Measurements from ENCODE around the gene NDUFA8. TPM values are rescaled to one million over a fixed set of nuclear protein-coding genes. Genes with fewer than 3 reads are reported as not detected.

NDUFA8 gene
- total and polyA plus RNA-seq, 10 of the 15 experiments (the other 5 are each of a cell fraction or from before 2014, with no cell fraction given), result 44.9 to 159 (median 90.8) TPM

DNA sequence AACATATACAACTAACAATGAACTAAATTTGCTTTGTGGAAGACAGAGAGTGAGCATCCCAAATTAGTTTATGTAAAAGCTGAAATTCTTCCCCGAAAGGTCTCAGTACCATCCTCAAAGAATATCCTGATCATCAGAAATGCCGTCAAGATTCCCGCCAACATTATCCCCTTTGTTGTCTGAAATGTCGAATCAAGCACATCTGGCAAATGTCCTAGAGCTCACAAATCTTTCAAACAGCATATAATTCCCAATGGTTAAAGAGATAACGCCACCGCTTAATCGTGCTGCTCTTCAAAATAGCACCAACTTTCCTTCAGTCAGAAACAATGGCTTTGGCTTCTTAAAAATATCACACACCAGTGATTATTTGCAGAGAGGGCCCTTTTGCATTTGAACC, 23.9 kb upstream of the NDUFA8 start:
- Histone ChIP-seq H3K27me3 (replicated peaks in 1 of 2; ENCODE audit: control insufficient read depth in 2 of 2, insufficient read depth in 2 of 2, low read length in 1 of 2) (peaks cover 0 to 4% of the 10 kb centered on the region in 2 experiments; a peak in 2 of 4 replicates), H3K27ac (ENCODE audit: control insufficient read depth, insufficient read depth) (no peak overlapping the region), H3K4me3 (no peak overlapping the region), H3K4me1 (ENCODE audit: control insufficient read depth, insufficient read depth, low read length) (no peaks in the 10 kb centered on the region), H4K20me1 (ENCODE audit: control insufficient read depth, insufficient read depth) (no peaks in the 10 kb centered on the region), H3K4me2 (ENCODE audit: control insufficient read depth, insufficient read depth) (no peak overlapping the region), H2AFZ (ENCODE audit: control insufficient read depth, low read depth, low read length) (no peak overlapping the region), H3K9ac (ENCODE audit: control insufficient read depth, insufficient read depth, low read length) (no peak overlapping the region), H3K36me3 (ENCODE audit: control insufficient read depth in 2 of 2, insufficient read depth in 2 of 2, low read length in 1 of 2) (no peaks in the 10 kb centered on the region), H3K9me3 (replicated peaks; ENCODE audit: control insufficient read depth, insufficient read depth, low read length) (no peaks in the 10 kb centered on the region), H3K79me2 (ENCODE audit: control insufficient read depth, insufficient read depth, low read length) (no peaks in the 10 kb centered on the region)
- DNase-seq (ENCODE audit: low read depth, low spot score), result no peak
- no peak for FAIRE-seq
- WGBS (ENCODE audit: insufficient coverage, insufficient replicate concordance, low lambda C conversion rate, missing lambda C conversion rate), result 73% methylated on average over 7 of the region's 7 CpGs
- intact Hi-C loops (cut with micrococcal nuclease; ENCODE audit: unreplicated experiment) (no loop called here), in situ Hi-C loops (cut with MboI) (no loop called here)
- ATAC-seq, result no peak
- RAD21 ChIA-PET (ENCODE audit: unreplicated experiment), result no interaction called here
- BruUV-seq (replicated peaks), result no TSS peak
- SMC1A ChIA-PET (ENCODE audit: uncharacterized antibody, unreplicated experiment), result no interaction called here
- POLR2A ChIA-PET, result no interaction called here
- CTCF ChIA-PET, result interaction anchor here (0.6 to 1.3 kb wide), 2 partner anchors 51 to 167 kb away, joined by 3 to 4 read pairs; no protein-coding TSS in a partner anchor
- TF ChIP-seq PAX8 (IDR thresholded peaks at IDR 0.05) (no peak), HDAC2 (IDR thresholded peaks at IDR 0.05) (no peak), SREBF2 (IDR thresholded peaks at IDR 0.05; ENCODE audit: low read length) (no peak), ATF7 (IDR thresholded peaks at IDR 0.05; ENCODE audit: low read depth) (no peak), WRNIP1 (IDR thresholded peaks at IDR 0.05; ENCODE audit: borderline replicate concordance, low read depth, low read length) (no peak), BMI1 (IDR thresholded peaks at IDR 0.05; ENCODE audit: borderline replicate concordance) (no peak), SMARCA5 (IDR thresholded peaks at IDR 0.05) (no peak), TARDBP (IDR thresholded peaks at IDR 0.05; ENCODE audit: borderline replicate concordance) (no peak), NR2C2 (IDR thresholded peaks at IDR 0.05; ENCODE audit: borderline replicate concordance, control insufficient read depth, insufficient read length, low read depth) (no peak), IRF4 (IDR thresholded peaks at IDR 0.05; ENCODE audit: low read depth, low read length) (no peak), ZNF384 (IDR thresholded peaks at IDR 0.05; ENCODE audit: borderline replicate concordance, low read depth, low read length) (no peak), TAF1 (IDR thresholded peaks at IDR 0.05; ENCODE audit: borderline replicate concordance, low read depth, low read length) (no peak)
- TF ChIP-seq, protein P1, sequence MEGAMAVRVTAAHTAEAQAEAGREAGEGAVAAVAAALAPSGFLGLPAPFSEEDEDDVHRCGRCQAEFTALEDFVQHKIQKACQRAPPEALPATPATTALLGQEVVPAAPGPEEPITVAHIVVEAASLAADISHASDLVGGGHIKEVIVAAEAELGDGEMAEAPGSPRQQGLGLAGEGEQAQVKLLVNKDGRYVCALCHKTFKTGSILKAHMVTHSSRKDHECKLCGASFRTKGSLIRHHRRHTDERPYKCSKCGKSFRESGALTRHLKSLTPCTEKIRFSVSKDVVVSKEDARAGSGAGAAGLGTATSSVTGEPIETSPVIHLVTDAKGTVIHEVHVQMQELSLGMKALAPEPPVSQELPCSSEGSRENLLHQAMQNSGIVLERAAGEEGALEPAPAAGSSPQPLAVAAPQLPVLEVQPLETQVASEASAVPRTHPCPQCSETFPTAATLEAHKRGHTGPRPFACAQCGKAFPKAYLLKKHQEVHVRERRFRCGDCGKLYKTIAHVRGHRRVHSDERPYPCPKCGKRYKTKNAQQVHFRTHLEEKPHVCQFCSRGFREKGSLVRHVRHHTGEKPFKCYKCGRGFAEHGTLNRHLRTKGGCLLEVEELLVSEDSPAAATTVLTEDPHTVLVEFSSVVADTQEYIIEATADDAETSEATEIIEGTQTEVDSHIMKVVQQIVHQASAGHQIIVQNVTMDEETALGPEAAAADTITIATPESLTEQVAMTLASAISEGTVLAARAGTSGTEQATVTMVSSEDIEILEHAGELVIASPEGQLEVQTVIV (IDR thresholded peaks at IDR 0.05; ENCODE audit: borderline replicate concordance, partially characterized antibody), result no peak
- TF ChIP-seq, protein P2, sequence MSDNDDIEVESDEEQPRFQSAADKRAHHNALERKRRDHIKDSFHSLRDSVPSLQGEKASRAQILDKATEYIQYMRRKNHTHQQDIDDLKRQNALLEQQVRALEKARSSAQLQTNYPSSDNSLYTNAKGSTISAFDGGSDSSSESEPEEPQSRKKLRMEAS (IDR thresholded peaks at IDR 0.05; ENCODE audit: low read depth, low read length), result no peak
- TF ChIP-seq, protein P3, sequence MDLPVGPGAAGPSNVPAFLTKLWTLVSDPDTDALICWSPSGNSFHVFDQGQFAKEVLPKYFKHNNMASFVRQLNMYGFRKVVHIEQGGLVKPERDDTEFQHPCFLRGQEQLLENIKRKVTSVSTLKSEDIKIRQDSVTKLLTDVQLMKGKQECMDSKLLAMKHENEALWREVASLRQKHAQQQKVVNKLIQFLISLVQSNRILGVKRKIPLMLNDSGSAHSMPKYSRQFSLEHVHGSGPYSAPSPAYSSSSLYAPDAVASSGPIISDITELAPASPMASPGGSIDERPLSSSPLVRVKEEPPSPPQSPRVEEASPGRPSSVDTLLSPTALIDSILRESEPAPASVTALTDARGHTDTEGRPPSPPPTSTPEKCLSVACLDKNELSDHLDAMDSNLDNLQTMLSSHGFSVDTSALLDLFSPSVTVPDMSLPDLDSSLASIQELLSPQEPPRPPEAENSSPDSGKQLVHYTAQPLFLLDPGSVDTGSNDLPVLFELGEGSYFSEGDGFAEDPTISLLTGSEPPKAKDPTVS (IDR thresholded peaks at IDR 0.05; ENCODE audit: low read depth, low read length), result no peak
- TF ChIP-seq, protein P4, sequence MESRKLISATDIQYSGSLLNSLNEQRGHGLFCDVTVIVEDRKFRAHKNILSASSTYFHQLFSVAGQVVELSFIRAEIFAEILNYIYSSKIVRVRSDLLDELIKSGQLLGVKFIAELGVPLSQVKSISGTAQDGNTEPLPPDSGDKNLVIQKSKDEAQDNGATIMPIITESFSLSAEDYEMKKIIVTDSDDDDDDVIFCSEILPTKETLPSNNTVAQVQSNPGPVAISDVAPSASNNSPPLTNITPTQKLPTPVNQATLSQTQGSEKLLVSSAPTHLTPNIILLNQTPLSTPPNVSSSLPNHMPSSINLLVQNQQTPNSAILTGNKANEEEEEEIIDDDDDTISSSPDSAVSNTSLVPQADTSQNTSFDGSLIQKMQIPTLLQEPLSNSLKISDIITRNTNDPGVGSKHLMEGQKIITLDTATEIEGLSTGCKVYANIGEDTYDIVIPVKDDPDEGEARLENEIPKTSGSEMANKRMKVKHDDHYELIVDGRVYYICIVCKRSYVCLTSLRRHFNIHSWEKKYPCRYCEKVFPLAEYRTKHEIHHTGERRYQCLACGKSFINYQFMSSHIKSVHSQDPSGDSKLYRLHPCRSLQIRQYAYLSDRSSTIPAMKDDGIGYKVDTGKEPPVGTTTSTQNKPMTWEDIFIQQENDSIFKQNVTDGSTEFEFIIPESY (IDR thresholded peaks at IDR 0.05), result no peak

All from GM12878 (cell line).